BE2C (cell line): ENCODE results near the gene ANKRD6.

Experiments
- DNase-seq: peaks from one replicate; pipeline ENCODE4 v3.0.0-alpha.2; 2020
- H3K27me3 ChIP-seq: fragments of 250-450 bp; sonication (Bioruptor Pico); 2 replicates; pipeline ENCODE4 v1.5.1; 2020; ENCODE audit warnings: mild to moderate bottlenecking
- H3K36me3 ChIP-seq: fragments of 250-450 bp; sonication (Bioruptor Pico); 2 replicates; pipeline ENCODE4 v1.5.1; 2020; ENCODE audit warnings: mild to moderate bottlenecking
- H3K4me1 ChIP-seq: fragments of 250-450 bp; sonication (Bioruptor Pico); 2 replicates; pipeline ENCODE4 v1.5.1; 2020
- H3K4me3 ChIP-seq: 2 replicates; pipeline ENCODE4 v1.5.1; 2011; ENCODE audit warnings: low read depth, low read length
- H3K9me3 ChIP-seq: fragments of 250-450 bp; sonication (Bioruptor Pico); 2 replicates; pipeline ENCODE4 v1.5.1; 2020
- CTCF ChIP-seq: IDR thresholded peaks from 2 replicates; pipeline ENCODE4 v1.5.1; 2012; ENCODE audit warnings: mild to moderate bottlenecking, low read depth, low read length

The ANKRD6 gene

GRCh38 chr6:89667872-89668556 lies 235.1 kb downstream of the ANKRD6 start:
- no peaks in the 10 kb centered on the region for H3K27me3 ChIP-seq
- H3K9me3 ChIP-seq, result no peaks in the 10 kb centered on the region
- TF ChIP-seq CTCF, result no peak
- peaks cover 81% of the 10 kb centered on the region for H3K36me3 ChIP-seq
- H3K4me3 ChIP-seq, result no peak overlapping the region
- H3K4me1 ChIP-seq, result no peaks in the 10 kb centered on the region
- DNase-seq, result no peak

GRCh38 chr6:89669002-89669401 lies 236.1 kb downstream of the ANKRD6 start:
- Histone ChIP-seq H3K27me3 (no peaks in the 10 kb centered on the region), H3K9me3 (no peaks in the 10 kb centered on the region), H3K4me1 (no peaks in the 10 kb centered on the region), H3K36me3 (peaks cover 84% of the 10 kb centered on the region), H3K4me3 (no peak overlapping the region)
- TF ChIP-seq CTCF, result no peak
- DNase-seq, result no peak

GRCh38 chr6:89670935-89671565 lies 238.1 kb downstream of the ANKRD6 start:
- no peaks in the 10 kb centered on the region for H3K9me3 ChIP-seq
- H3K4me1 ChIP-seq, result peaks cover 2% of the 10 kb centered on the region
- no peak overlapping the region for H3K4me3 ChIP-seq
- TF ChIP-seq CTCF, result no peak
- no peak for DNase-seq
- H3K36me3 ChIP-seq, result peaks cover 92% of the 10 kb centered on the region
- H3K27me3 ChIP-seq, result no peaks in the 10 kb centered on the region

GRCh38 chr6:89675949-89676748 lies 243.2 kb downstream of the ANKRD6 start:
- Histone ChIP-seq H3K36me3 (peaks cover 94% of the 10 kb centered on the region), H3K4me1 (peaks cover 2% of the 10 kb centered on the region)
- TF ChIP-seq CTCF, result no peak

GRCh38 chr6:89678531-89678930 lies 245.6 kb downstream of the ANKRD6 start:
- Histone ChIP-seq H3K4me1 (peaks cover 2% of the 10 kb centered on the region), H3K9me3 (no peaks in the 10 kb centered on the region), H3K4me3 (no peak overlapping the region), H3K27me3 (no peaks in the 10 kb centered on the region), H3K36me3 (peaks cover 90% of the 10 kb centered on the region)
- no peak for TF ChIP-seq CTCF
- no peak for DNase-seq

More at GRCh38 chr6:89675949-89676748, 243.2 kb downstream of the ANKRD6 start:
- no peak for DNase-seq
- Histone ChIP-seq H3K4me3 (no peak overlapping the region), H3K27me3 (no peaks in the 10 kb centered on the region), H3K9me3 (no peaks in the 10 kb centered on the region)
